ENCODE data around the gene TRIM2. TPM values are rescaled to one million over a fixed set of nuclear protein-coding genes. Genes with fewer than 3 reads are reported as not detected.

The TRIM2 gene
- total RNA-seq, 1 donor from 2014 or later = 67.3 TPM

- no peak for DNase-seq
Measured at GRCh38 chr4:153276971-153277370, 72.7 kb downstream of the TRIM2 start.

GRCh38 chr4:153281476-153281875 is 77.2 kb downstream of the TRIM2 start:
- no peak for DNase-seq

GRCh38 chr4:153282023-153282422 is 77.8 kb downstream of the TRIM2 start:
- DNase-seq = no peak

- DNase-seq = no peak
Measured at GRCh38 chr4:153283260-153283659, 79.0 kb downstream of the TRIM2 start.

GRCh38 chr4:153290134-153290533 is 85.9 kb downstream of the TRIM2 start:
- no peak for DNase-seq

- DNase-seq = no peak
Measured at GRCh38 chr4:153291562-153291961, 87.3 kb downstream of the TRIM2 start.

- DNase-seq = no peak
Measured at GRCh38 chr4:153292897-153293741, 88.9 kb downstream of the TRIM2 start.

GRCh38 chr4:153293742-153294057 is 89.5 kb downstream of the TRIM2 start:
- no peak for DNase-seq

GRCh38 chr4:153294631-153295030 is 90.4 kb downstream of the TRIM2 start:
- DNase-seq = no peak

- DNase-seq = no peak
Measured at GRCh38 chr4:153295131-153295755, 91.0 kb downstream of the TRIM2 start.

GRCh38 chr4:153296040-153296823 is 92.0 kb downstream of the TRIM2 start:
- DNase-seq = peak; percentile 81

GRCh38 chr4:153297116-153297515 is 92.9 kb downstream of the TRIM2 start:
- no peak for DNase-seq

GRCh38 chr4:153310793-153311192 is 106.5 kb downstream of the TRIM2 start:
- DNase-seq = no peak

GRCh38 chr4:153314915-153315314 is 110.7 kb downstream of the TRIM2 start:
- DNase-seq = no peak

GRCh38 chr4:153318696-153319320 is 114.6 kb downstream of the TRIM2 start:
- DNase-seq = peak; percentile 20

- DNase-seq = no peak
Measured at GRCh38 chr4:153322791-153323190, 118.5 kb downstream of the TRIM2 start.

- DNase-seq = no peak
Measured at GRCh38 chr4:153324046-153324445, 119.8 kb downstream of the TRIM2 start.

GRCh38 chr4:153325558-153325957 is 121.3 kb downstream of the TRIM2 start:
- DNase-seq = no peak

- DNase-seq = no peak
Measured at GRCh38 chr4:153326513-153326912, 122.3 kb downstream of the TRIM2 start.

- no peak for DNase-seq
Measured at GRCh38 chr4:153327247-153327646, 123.0 kb downstream of the TRIM2 start.

GRCh38 chr4:153332936-153333335 is 128.7 kb downstream of the TRIM2 start:
- no peak for DNase-seq

GRCh38 chr4:153333874-153334273 is 129.6 kb downstream of the TRIM2 start:
- DNase-seq = no peak

GRCh38 chr4:153335665-153336064 is 131.4 kb downstream of the TRIM2 start:
- DNase-seq = no peak

All from skin of body (tissue), 2 donors.